ENCODE measurements around the gene HPGD.
"Not testable (repeated sequence)": the region's sequence is repeated elsewhere in the genome, so short reads cannot be mapped to it uniquely, and the experiment has no call there.

Gene HPGD

GRCh38 chr4:174523025-174523693 lies 871 bp upstream of the HPGD start:
- DNase-seq, result no peak

GRCh38 chr4:174521800-174522182 lies 497 bp downstream of the HPGD start:
- DNase-seq, result no peak

DNA sequence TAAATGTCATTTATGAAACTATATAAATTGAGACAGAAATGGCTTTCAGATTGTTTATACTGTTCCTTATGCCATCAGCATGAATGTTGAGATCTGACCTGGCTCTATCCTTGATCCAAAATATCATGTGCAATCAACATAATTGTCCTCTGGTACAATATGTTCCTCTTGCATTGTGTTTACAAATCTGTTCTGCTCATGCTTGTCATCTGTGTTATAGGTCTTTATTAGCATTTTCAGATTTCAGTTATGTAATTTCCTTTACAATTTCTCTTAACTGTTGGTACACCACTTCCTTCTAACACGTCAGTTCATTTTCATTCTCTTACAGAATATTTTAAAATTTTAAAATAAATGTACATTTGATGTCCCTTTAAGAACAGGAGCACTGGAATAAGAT lies 1.6 kb downstream of the HPGD start:
- DNase-seq, result no peak

DNA sequence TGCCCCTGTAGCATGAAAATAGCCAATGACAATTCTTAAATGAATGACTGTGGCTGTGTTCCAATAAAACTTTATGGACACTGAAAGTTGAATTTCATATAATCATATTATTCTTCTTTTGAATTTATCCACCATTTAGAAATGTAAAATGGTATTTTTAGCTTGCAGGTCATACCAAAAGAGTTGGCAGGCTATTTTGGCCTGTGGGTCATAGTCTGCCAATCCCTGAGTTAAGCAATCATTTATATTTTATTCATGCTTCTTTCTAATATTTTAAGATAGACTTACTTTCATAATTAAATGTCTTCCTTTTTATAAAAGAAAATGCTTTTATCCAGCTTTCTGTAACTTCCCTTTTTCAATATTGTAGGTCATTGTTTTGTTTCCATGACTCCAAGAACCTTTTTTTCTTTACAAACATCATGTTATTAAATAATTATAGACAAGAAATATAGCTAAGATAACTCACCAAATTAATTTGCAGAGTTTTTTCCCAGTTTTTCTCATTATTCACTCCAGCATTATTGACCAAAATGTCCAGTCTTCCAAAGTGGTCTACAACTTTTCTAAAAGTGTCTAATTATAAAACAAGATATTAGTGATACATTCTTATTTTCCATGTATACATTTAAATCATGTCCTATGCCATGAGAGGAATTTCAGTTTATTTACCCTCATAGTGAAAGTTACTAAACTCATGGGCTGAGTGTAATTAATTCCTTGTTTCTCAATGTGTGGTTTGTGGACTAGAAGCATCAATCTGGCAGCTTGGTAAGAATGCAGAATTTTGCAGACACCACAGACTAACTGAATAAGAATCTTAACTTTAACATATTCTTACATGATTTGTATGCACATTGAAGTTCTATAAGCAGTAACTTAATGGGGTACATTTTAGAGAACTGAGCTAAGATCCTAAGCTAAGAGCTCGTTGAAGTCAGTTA lies 4.5 kb downstream of the HPGD start:
- no peak for DNase-seq

DNA sequence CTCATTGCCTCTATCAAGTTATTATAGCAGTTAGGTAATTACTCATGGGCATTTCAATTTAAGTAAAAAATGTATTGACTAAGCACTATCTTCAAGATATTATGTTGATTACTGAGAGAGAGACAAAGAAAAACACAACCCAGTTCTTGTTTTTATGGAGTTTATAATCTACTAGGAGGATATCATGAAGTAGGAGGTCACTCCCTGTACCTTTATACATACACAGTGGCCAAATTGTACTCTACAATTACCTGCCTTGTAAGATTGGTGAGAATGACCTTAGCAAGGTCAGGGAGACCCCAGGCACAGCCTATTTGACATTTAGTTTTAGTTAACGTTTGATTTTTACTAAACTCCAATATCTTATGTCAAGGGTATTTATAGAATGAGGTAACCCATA lies 5.5 kb downstream of the HPGD start:
- no peak for DNase-seq

DNA sequence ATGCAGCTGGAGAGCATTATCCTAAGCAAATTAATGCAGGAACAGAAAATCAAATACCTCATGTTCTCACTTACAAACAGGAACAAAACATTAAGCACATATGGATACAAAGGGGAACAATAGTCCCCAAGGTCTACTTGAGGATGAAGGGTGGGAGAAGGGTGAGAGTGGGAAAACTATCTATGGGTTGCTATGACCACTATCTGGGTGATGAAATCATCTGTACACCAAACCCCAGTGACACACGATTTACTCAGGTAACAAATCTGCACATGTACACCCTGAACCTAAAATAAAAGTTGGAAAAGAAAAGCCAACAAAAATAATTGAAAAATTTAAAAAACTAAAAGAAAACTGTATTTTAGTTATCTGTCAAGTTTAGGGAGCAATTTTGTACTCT lies 5.9 kb downstream of the HPGD start:
- DNase-seq, result no peak

GRCh38 chr4:174512745-174513144 lies 9.5 kb downstream of the HPGD start:
- no peak for DNase-seq

GRCh38 chr4:174505892-174506291 lies 16.4 kb downstream of the HPGD start:
- DNase-seq, result no peak

DNA sequence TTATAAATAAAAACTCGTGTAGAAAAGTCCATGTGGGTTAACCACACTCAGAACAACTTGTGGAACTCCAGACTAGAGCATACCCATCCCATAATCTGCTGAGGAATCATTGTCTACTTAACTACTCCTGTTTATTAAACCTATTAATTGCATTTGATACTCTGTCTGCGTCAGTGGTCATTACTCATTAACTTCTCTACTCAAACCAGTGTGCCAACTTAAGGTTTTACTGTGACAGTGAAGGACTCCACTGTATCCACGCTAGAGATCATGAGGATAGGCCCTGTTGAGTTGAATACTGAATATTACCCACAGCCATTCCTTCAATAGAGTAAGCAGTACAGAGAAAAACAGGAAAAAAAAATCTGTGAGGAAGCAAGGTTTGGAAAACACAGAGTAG lies 17.3 kb downstream of the HPGD start:
- DNase-seq, result no peak

GRCh38 chr4:174503079-174503715 lies 19.1 kb downstream of the HPGD start:
- no peak for DNase-seq

- DNase-seq, result no peak
Measured at GRCh38 chr4:174496631-174497432, 25.5 kb downstream of the HPGD start.

- no peak for DNase-seq
Measured at GRCh38 chr4:174495626-174496025, 26.7 kb downstream of the HPGD start.

- DNase-seq, result no peak
Measured at GRCh38 chr4:174494726-174495125, 27.6 kb downstream of the HPGD start.

DNA sequence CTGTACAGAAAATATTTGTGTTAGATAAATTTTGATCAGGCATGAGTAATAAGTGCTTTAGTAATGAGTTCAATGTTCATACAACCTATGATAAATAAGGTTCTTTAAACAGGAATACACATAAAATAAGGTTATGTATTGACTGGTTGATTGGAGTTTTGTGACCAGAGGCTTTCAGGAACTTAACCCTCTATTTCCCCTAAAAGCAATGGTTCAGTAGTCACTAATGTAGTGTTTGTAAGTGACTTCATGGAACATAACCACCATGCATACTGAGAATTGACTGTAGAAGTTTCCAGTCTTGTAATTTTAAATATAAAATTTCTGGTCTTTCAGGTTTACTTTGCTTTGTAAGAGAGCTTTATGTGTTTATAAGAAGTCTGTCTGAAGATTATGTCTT lies 28.1 kb downstream of the HPGD start:
- DNase-seq, result no peak

GRCh38 chr4:174490451-174490961 lies 31.8 kb downstream of the HPGD start:
- no peak for DNase-seq

GRCh38 chr4:174488368-174488767 lies 33.9 kb downstream of the HPGD start:
- not testable (repeated sequence) for DNase-seq

DNA sequence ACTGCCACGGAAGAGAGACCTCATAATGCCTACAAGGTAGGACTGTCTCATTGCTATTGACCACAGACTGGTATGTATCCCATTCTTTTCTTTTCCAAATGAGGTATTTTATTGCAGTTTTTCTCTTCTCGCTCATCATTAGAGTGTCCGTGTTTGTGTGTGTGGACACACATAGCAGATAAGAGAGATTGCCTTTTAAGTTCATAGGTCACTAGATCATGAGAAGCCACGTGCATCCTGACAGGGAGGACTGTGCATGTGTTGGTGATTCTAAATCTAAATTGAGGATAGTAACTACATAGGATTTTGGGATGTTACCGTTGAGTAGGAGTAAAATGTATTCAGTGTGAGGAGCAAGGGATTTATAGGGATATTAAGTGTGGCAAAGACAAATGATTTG lies 37.3 kb downstream of the HPGD start:
- no peak for DNase-seq

GRCh38 chr4:174483792-174484191 lies 38.5 kb downstream of the HPGD start:
- no peak for DNase-seq

GRCh38 chr4:174479140-174479539 lies 43.1 kb downstream of the HPGD start:
- DNase-seq, result no peak

DNA sequence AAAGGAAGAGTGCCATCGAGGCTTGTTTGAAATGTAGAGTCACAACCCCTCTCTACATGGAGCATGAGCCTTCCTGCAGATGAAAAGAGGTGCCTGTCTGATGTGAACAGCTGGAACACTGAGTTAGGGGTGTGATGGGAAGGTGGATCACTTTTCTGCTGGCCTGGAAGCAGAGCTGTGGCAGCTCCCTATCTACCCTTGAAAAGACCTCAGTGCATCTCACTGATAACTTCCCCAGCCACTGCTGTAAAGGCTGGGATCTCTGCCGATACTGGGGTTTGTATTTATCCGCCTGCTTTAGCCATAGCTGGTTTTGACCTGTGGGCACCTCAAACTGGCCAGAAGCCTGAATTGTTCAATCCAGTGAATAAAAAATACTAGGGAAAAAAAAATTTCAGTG lies 46.8 kb downstream of the HPGD start:
- DNase-seq, result no peak

- DNase-seq, result no peak
Measured at GRCh38 chr4:174474457-174475075, 47.7 kb downstream of the HPGD start.

- DNase-seq, result no peak
Measured at GRCh38 chr4:174467107-174467506, 55.2 kb downstream of the HPGD start.

Measured in NCI-H446 treated with DMSO at 0.1 percent for 48 hours (cell line).